ENCODE data around the gene DYNLT1. TPM values are rescaled to one million over a fixed set of nuclear protein-coding genes. Genes with fewer than 3 reads are reported as not detected.
"Not testable (repeated sequence)": the region's sequence is repeated elsewhere in the genome, so short reads cannot be mapped to it uniquely, and the experiment has no call there.

DYNLT1 gene
- total and polyA plus RNA-seq, 9 of the 15 experiments (the other 6 are each of a cell fraction or from before 2014, with no cell fraction given), result 42.2 to 583 (median 127) TPM

- Histone ChIP-seq H4K20me1 (replicated peaks; ENCODE audit: control insufficient read depth, insufficient read depth, low read length) (0 out of 2 replicates have a peak, but pooled peaks cover 3% of the 10 kb centered on the region), H3K4me2 (ENCODE audit: insufficient read depth, low read length) (peak overlapping the region; percentile 1; the same call in 1 of the 2 replicates), H3K4me1 (replicated peaks in 1 of 2; ENCODE audit: control insufficient read depth in 2 of 2, insufficient read depth in 2 of 2, low read length in 2 of 2) (peaks cover 3 to 7% of the 10 kb centered on the region in 2 experiments; a peak in 2 of 5 replicates), H3K27ac (ENCODE audit: extremely low read depth, low read depth, low read length) (no peak overlapping the region), H3K9ac (ENCODE audit: insufficient read depth in 1 of 2, low read depth in 2 of 2, low read length in 2 of 2) (no peak overlapping the region), H3K79me2 (ENCODE audit: control insufficient read depth, insufficient read depth, low read length) (no peaks in the 10 kb centered on the region), H2AFZ (ENCODE audit: low read depth, low read length) (0 out of 2 replicates have a peak overlapping the region, but pooled peaks have one; percentile 49), H3K9me1 (ENCODE audit: control insufficient read depth, insufficient read depth, low read length) (no peaks in the 10 kb centered on the region), H3K9me3 (replicated peaks; ENCODE audit: control insufficient read depth, insufficient read depth, low read depth, low read length) (no peaks in the 10 kb centered on the region), H3K4me3 (no peak overlapping the region), H3K27me3 (ENCODE audit: control insufficient read depth in 2 of 2, insufficient read depth in 2 of 2, low read length in 2 of 2) (peaks cover 42 to 55% of the 10 kb centered on the region in 2 experiments), H3K36me3 (ENCODE audit: control insufficient read depth, insufficient read depth, low read length) (no peaks in the 10 kb centered on the region)
- BruUV-seq (replicated peaks), result no TSS peak
- intact Hi-C loops (cut with micrococcal nuclease), result no loop called here
- in situ Hi-C loops (cut with MboI), result no loop called here
- CTCF ChIA-PET (ENCODE audit: low intra/inter-chr PET ratio), result interaction anchor here (0.7 kb wide), 1 partner anchor 481 kb away, joined by 4 read pairs; no protein-coding TSS in a partner anchor
- TF ChIP-seq CREM (IDR thresholded peaks at IDR 0.05; ENCODE audit: low read depth) (0 out of 2 replicates have a peak, but pooled peaks have one; percentile 10), ZNF584 (CRISPR knock-in tag; IDR thresholded peaks at IDR 0.05; ENCODE audit: low read depth) (no peak), RNF2 (IDR thresholded peaks at IDR 0.05) (0 out of 2 replicates have a peak, but pooled peaks have one; percentile 18), FOXA1 (IDR thresholded peaks at IDR 0.05; ENCODE audit: borderline replicate concordance) (no peak)
- TF ChIP-seq, protein P1, sequence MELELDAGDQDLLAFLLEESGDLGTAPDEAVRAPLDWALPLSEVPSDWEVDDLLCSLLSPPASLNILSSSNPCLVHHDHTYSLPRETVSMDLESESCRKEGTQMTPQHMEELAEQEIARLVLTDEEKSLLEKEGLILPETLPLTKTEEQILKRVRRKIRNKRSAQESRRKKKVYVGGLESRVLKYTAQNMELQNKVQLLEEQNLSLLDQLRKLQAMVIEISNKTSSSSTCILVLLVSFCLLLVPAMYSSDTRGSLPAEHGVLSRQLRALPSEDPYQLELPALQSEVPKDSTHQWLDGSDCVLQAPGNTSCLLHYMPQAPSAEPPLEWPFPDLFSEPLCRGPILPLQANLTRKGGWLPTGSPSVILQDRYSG (tag; conservative IDR thresholded peaks at IDR 0.05; ENCODE audit: low read depth), result no peak
- TF ChIP-seq, protein P2, sequence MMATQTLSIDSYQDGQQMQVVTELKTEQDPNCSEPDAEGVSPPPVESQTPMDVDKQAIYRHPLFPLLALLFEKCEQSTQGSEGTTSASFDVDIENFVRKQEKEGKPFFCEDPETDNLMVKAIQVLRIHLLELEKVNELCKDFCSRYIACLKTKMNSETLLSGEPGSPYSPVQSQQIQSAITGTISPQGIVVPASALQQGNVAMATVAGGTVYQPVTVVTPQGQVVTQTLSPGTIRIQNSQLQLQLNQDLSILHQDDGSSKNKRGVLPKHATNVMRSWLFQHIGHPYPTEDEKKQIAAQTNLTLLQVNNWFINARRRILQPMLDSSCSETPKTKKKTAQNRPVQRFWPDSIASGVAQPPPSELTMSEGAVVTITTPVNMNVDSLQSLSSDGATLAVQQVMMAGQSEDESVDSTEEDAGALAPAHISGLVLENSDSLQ (IDR thresholded peaks at IDR 0.05), result peak; percentile 31; the same call in 1 of the 2 replicates
- FAIRE-seq (no peak), DNase-seq (ENCODE audit: extremely low read depth in 1 of 4, low spot score in 3 of 4) (no peak), ATAC-seq (peak; percentile 29)
- 5% methylated on average over 15 of the region's 15 CpGs for WGBS (ENCODE audit: insufficient coverage, low coverage, missing lambda C conversion rate)
- POLR2A ChIA-PET, result interaction anchor here (1.0 to 1.3 kb wide), 4 partner anchors 9 to 154 kb away, joined by 3 to 5 read pairs (median 4); partner anchors contain the start of gene DYNLT1
Measured at GRCh38 chr6:158653577-158654354, 9.2 kb upstream of the DYNLT1 start.

DNA sequence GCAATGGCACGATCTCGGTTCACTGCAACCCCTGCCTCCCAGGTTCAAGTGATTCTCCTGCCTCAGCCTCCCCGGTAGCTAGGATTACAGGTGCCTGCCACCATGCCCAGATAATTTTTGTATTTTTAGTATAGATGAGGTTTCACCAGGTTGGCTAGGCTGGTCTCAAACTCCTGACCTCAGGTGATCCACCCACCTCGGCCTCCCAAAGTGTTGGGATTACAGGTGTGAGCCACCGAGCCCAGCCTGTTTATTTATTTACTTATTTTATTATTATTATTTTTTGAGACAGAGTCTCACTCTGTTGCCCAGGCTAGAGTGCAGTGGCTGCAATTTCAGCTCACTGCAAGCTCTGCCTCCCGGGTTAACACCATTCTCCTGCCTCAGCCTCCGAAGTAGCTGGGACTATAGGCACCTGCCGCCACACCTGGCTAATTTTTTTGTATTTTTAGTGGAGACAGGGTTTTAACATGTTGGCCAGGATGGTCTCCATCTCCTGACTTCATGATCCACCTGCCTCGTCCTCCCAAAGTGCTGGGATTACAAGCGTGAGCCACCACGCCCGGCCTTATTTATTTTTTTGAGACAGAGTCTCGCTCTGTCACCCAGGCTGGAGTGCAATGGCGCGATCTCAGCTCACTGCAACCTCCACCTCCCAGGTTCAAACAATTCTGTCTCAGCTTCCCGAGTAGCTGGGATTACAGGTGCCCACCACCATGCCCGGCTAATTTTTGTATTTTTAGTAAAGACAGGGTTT, 7.6 kb upstream of the DYNLT1 start:
- CTCF ChIA-PET (ENCODE audit: low intra/inter-chr PET ratio); H3K4me3 ChIP-seq; DNase-seq (ENCODE audit: extremely low read depth in 1 of 4, low spot score in 3 of 4); intact Hi-C loops (cut with micrococcal nuclease); H3K4me1 ChIP-seq (replicated peaks in 1 of 2; ENCODE audit: control insufficient read depth in 2 of 2, insufficient read depth in 2 of 2, low read length in 2 of 2); in situ Hi-C loops (cut with MboI); H3K79me2 ChIP-seq (ENCODE audit: control insufficient read depth, insufficient read depth, low read length); BruUV-seq (replicated peaks); FAIRE-seq; H3K27ac ChIP-seq (ENCODE audit: extremely low read depth, low read depth, low read length); H3K9me3 ChIP-seq (replicated peaks; ENCODE audit: control insufficient read depth, insufficient read depth, low read depth, low read length); H2AFZ ChIP-seq (ENCODE audit: low read depth, low read length); H4K20me1 ChIP-seq (replicated peaks; ENCODE audit: control insufficient read depth, insufficient read depth, low read length); H3K9me1 ChIP-seq (ENCODE audit: control insufficient read depth, insufficient read depth, low read length); H3K9ac ChIP-seq (ENCODE audit: insufficient read depth in 1 of 2, low read depth in 2 of 2, low read length in 2 of 2); ATAC-seq; H3K36me3 ChIP-seq (ENCODE audit: control insufficient read depth, insufficient read depth, low read length); H3K4me2 ChIP-seq (ENCODE audit: insufficient read depth, low read length): not testable (repeated sequence)
- H3K27me3 ChIP-seq (ENCODE audit: control insufficient read depth in 2 of 2, insufficient read depth in 2 of 2, low read length in 2 of 2), result peaks cover 37 to 49% of the 10 kb centered on the region in 2 experiments
- WGBS (ENCODE audit: insufficient coverage, low coverage, missing lambda C conversion rate), result 22% methylated on average over 17 of the region's 17 CpGs
- POLR2A ChIA-PET, result interaction anchor here (1.1 kb wide), 1 partner anchor 156 kb away, joined by 3 read pairs; no protein-coding TSS in a partner anchor
